Thoracic aorta (tissue), 2 donors: ENCODE results near the gene CHST11. TPM values are rescaled to one million over a fixed set of nuclear protein-coding genes. Genes with fewer than 3 reads are reported as not detected.

ENCODE experiments used
- ATAC-seq: fragments of 150-250 bp; one replicate; pipeline ENCODE4 v1.8.0; 2017; ENCODE audit warnings: low read depth; ENCODE audit not compliant: insufficient number of reproducible peaks, low FRiP score
- DNase-seq: peaks from one replicate; pipeline ENCODE4 v3.0.0-alpha.2; 2020; ENCODE audit warnings: low spot score
- H3K27ac ChIP-seq, 2 donors: fragments of 200-600 bp; sonication (generic); 1 replicate in 1 of 2; 2 replicates in 1 of 2; pipeline ENCODE4 v1.5.1; 2016; ENCODE audit warnings: mild to moderate bottlenecking in 2 of 2, moderate library complexity in 2 of 2
- H3K27me3 ChIP-seq: fragments of 200-600 bp; sonication (generic); replicated peaks from 2 replicates; pipeline ENCODE4 v1.6.0; 2016; ENCODE audit warnings: mild to moderate bottlenecking; ENCODE audit not compliant: insufficient read depth
- H3K36me3 ChIP-seq: fragments of 200-600 bp; sonication (generic); one replicate; pipeline ENCODE4 v1.5.1; 2016
- H3K4me1 ChIP-seq, 2 donors: fragments of 200-600 bp; sonication (generic); 1 replicate in 1 of 2; 2 replicates in 1 of 2; pipeline versions ENCODE4 v1.5.1 to v1.6.0; 2016; ENCODE audit warnings: low read depth in 2 of 2, mild to moderate bottlenecking in 1 of 2; ENCODE audit not compliant: control insufficient read depth in 1 of 2
- H3K4me3 ChIP-seq: fragments of 200-600 bp; sonication (generic); 2 replicates; pipeline ENCODE4 v1.5.1; 2016; ENCODE audit warnings: mild to moderate bottlenecking
- H3K9me3 ChIP-seq: fragments of 200-600 bp; sonication (generic); 2 replicates; pipeline ENCODE4 v1.5.1; 2016
- CTCF ChIP-seq: fragments of 200-600 bp; sonication (generic); IDR thresholded peaks from one replicate; pipeline ENCODE4 v1.5.1; 2019; ENCODE audit warnings: antibody characterized with exemption
- total RNA-seq, 2 donors: library from RNA; depleted of rRNA; stranded (reverse); fragments of >200 nt; gene quantifications; one replicate each; pipeline versions ENCODE4 v1.1.0 to v1.2.3, GENCODE V29; 2016

CHST11 gene
- total RNA-seq, 2 donors from 2014 or later = 41.9 to 79.3 TPM

- H3K4me3 ChIP-seq = no peak overlapping the region
- TF ChIP-seq CTCF = no peak
- H3K27ac ChIP-seq = no peak overlapping the region
- H3K9me3 ChIP-seq = no peaks in the 10 kb centered on the region
- DNase-seq = no peak
- H3K27me3 ChIP-seq = no peaks in the 10 kb centered on the region
- peaks cover 20 to 24% of the 10 kb centered on the region in 2 donors for H3K4me1 ChIP-seq
- ATAC-seq = no peak
- no peaks in the 10 kb centered on the region for H3K36me3 ChIP-seq
These were observed 10.1 kb downstream of the CHST11 start for GRCh38 chr12:104466709-104467345.

- Histone ChIP-seq H3K9me3 (no peaks in the 10 kb centered on the region), H3K27me3 (no peaks in the 10 kb centered on the region), H3K4me1 (peaks cover 18 to 23% of the 10 kb centered on the region in 2 donors), H3K27ac (no peak overlapping the region), H3K4me3 (no peak overlapping the region), H3K36me3 (no peaks in the 10 kb centered on the region)
- TF ChIP-seq CTCF = no peak
- DNase-seq = no peak
- ATAC-seq = no peak
These were observed 10.6 kb downstream of the CHST11 start for GRCh38 chr12:104467346-104467837.

- peaks cover 11 to 17% of the 10 kb centered on the region in 2 donors for H3K4me1 ChIP-seq
These were observed 11.6 kb downstream of the CHST11 start for GRCh38 chr12:104468371-104468770.

GRCh38 chr12:104469066-104469465 is 12.3 kb downstream of the CHST11 start:
- ATAC-seq (no peak), DNase-seq (no peak)
- no peaks in the 10 kb centered on the region for H3K36me3 ChIP-seq
- no peaks in the 10 kb centered on the region for H3K27me3 ChIP-seq
- no peak overlapping the region for H3K4me3 ChIP-seq
- peaks cover 8 to 17% of the 10 kb centered on the region in 2 donors for H3K4me1 ChIP-seq
- no peaks in the 10 kb centered on the region for H3K9me3 ChIP-seq
- no peak for TF ChIP-seq CTCF
- no peak overlapping the region for H3K27ac ChIP-seq

More at GRCh38 chr12:104468371-104468770, 11.6 kb downstream of the CHST11 start:
- Histone ChIP-seq H3K4me3 (no peak overlapping the region), H3K27ac (no peak overlapping the region), H3K9me3 (no peaks in the 10 kb centered on the region), H3K27me3 (no peaks in the 10 kb centered on the region), H3K36me3 (no peaks in the 10 kb centered on the region)
- DNase-seq (no peak), ATAC-seq (no peak)
- no peak for TF ChIP-seq CTCF

- ATAC-seq = no peak
- Histone ChIP-seq H3K27ac (no peak overlapping the region), H3K27me3 (no peaks in the 10 kb centered on the region), H3K9me3 (no peaks in the 10 kb centered on the region), H3K36me3 (no peaks in the 10 kb centered on the region), H3K4me3 (no peak overlapping the region), H3K4me1 (peaks cover 8 to 21% of the 10 kb centered on the region in 2 donors)
- no peak for DNase-seq
- no peak for TF ChIP-seq CTCF
These were observed 12.8 kb downstream of the CHST11 start for GRCh38 chr12:104469523-104469922.
